IPS-18a (cell line): ENCODE results near the gene ZNF74.
"Not testable (repeated sequence)": the region's sequence is repeated elsewhere in the genome, so short reads cannot be mapped to it uniquely, and the experiment has no call there.

Experiments
- H3K27ac ChIP-seq: one replicate; pipeline ENCODE4 v1.5.1; 2013; ENCODE audit warnings: low read length
- H3K27me3 ChIP-seq: one replicate; pipeline ENCODE4 v1.6.1; 2013; ENCODE audit warnings: mild to moderate bottlenecking, low read length; ENCODE audit not compliant: control insufficient read depth, insufficient read depth
- H3K36me3 ChIP-seq: one replicate; pipeline ENCODE4 v1.6.1; 2013; ENCODE audit warnings: low read depth, low read length; ENCODE audit not compliant: control insufficient read depth
- H3K4me1 ChIP-seq: one replicate; pipeline ENCODE4 v1.6.1; 2013; ENCODE audit warnings: low read depth, low read length; ENCODE audit not compliant: control insufficient read depth
- H3K4me3 ChIP-seq: one replicate; pipeline ENCODE4 v1.5.1; 2013; ENCODE audit warnings: low read length
- H3K9ac ChIP-seq: one replicate; pipeline ENCODE4 v1.6.1; 2013; ENCODE audit warnings: mild to moderate bottlenecking, low read length, moderate library complexity
- H3K9me3 ChIP-seq: one replicate; pipeline ENCODE4 v1.6.1; 2013; ENCODE audit warnings: low read depth, low read length; ENCODE audit not compliant: control insufficient read depth

Gene ZNF74

DNA sequence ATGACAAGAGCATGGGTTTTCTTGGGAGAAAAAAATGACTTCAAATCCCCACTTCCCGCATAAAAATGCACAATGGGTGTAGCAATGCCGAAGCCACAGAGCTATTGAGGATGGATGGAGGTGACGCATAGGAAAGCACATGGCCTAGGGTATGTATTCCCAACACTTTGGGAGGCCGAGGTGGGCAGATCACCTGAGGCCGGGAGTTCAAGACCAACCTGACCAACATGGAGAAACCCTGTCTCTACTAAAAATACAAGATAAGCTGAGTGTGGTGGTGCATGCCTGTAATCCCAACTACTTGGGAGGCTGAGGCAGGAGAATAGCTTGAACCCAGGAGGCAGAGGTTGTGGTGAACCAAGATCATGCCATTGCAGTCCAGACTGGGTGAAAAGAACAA, 15.3 kb upstream of the ZNF74 start:
- H3K27ac ChIP-seq, H3K27me3 ChIP-seq, H3K4me3 ChIP-seq, H3K36me3 ChIP-seq, H3K4me1 ChIP-seq, H3K9me3 ChIP-seq, H3K9ac ChIP-seq: not testable (repeated sequence)

DNA sequence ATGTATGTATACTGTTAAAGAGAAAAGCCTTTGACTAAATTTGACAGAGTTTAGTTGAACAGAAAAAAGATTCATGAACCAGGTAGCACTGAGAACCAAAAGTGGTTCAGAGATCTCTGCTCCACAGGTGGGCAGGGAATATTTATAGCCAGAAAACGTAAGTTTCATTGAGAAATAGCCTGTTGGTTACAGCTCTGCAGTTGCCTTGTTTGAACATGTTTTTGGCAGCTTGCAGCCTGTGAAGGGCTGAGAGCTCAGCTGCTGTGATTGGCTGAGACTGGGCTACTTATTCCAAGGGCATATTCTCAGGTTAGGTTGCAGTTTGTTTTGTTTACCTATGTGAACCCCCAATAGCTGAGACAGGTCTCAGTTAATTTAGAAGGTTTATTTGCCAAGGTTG, 13.5 kb upstream of the ZNF74 start:
- no peak overlapping the region for H3K27ac ChIP-seq
- H3K4me1 ChIP-seq, result peaks cover 3% of the 10 kb centered on the region
- H3K9me3 ChIP-seq, result no peaks in the 10 kb centered on the region
- H3K4me3 ChIP-seq, result no peak overlapping the region
- no peaks in the 10 kb centered on the region for H3K36me3 ChIP-seq
- H3K9ac ChIP-seq, result no peak overlapping the region
- no peaks in the 10 kb centered on the region for H3K27me3 ChIP-seq

DNA sequence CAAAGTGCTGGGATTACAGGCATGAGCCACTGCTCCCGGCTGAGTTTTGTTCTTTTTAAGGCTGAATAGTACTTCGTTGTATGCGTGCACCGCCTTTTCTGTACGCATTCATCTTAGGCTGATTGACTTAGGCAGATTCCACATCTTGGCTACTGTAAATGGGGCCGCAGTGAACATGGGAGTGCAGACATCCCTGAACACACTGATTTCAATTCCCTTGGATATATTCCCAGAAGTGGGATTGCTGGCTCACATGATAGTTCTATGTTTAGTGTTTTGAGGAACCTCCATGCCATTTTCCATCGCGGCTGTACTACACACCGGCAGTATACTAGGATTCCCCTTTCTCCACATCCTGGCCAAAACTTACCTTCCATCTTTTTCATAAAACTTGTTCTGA, 10.4 kb upstream of the ZNF74 start:
- no peak overlapping the region for H3K4me3 ChIP-seq
- H3K9ac ChIP-seq, result no peak overlapping the region
- peaks cover 3% of the 10 kb centered on the region for H3K4me1 ChIP-seq
- H3K27ac ChIP-seq, result no peak overlapping the region
- H3K9me3 ChIP-seq, result no peaks in the 10 kb centered on the region
- no peaks in the 10 kb centered on the region for H3K36me3 ChIP-seq
- no peaks in the 10 kb centered on the region for H3K27me3 ChIP-seq

DNA sequence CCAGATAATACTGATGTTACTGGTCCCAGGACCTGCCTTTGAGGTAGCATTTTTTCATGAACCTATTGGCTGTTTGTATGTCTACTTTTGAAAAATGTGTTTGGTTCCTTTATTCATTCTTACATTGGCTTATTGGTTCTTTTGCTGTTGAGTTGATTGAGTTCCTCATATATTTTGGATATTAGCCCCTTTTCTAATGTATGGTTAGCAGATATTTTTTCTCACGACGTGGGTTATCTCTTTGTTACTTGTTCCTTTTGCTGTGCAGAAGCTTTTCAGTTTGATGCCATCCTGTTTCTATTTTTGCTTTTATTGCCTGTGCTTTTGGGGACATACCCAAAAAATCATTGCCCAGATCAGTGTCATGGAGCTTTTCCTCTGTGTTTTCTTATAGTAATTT, 9.8 kb upstream of the ZNF74 start:
- Histone ChIP-seq H3K9ac (no peak overlapping the region), H3K4me3 (no peak overlapping the region), H3K27ac (no peak overlapping the region), H3K9me3 (no peaks in the 10 kb centered on the region), H3K27me3 (no peaks in the 10 kb centered on the region), H3K36me3 (no peaks in the 10 kb centered on the region), H3K4me1 (peaks cover 3% of the 10 kb centered on the region)

DNA sequence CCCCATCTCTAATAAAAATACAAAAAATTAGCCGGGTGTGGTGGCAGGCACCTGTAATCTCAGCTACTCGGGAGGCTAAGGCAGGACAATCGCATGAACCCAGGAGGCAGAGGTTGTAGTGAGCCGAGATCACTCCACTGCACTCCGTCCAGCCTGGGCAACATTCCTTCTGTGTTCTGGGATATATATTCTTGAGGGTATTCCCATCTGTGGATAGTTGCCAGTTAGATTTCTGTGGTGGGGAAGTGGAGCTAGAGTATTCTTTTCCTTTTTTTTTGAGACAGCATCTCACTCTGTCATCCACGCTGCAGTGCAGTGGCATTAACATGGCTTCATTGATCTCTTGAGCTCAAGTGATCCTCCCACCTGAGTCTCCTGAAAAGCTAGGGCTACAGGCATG, 9.1 kb upstream of the ZNF74 start:
- peaks cover 3% of the 10 kb centered on the region for H3K4me1 ChIP-seq
- H3K4me3 ChIP-seq, result no peak overlapping the region

DNA sequence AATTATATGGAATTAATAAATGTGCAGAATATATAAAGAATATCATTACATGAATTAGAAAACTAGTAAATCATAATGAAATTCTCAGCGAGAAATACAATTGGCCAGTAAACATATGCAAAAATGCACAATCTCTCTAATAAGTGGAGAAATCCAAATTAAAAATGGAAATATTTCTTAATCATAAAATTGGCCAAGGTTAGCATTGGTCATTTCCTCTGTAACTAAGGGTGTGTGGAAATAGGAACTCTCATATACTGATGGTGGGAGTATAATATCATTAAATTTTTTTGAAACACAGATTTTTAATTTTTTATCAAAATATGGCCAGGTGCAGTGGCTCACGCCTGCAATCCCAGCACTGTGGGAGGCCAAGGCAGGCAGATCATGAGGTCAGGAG, 7.6 kb upstream of the ZNF74 start:
- Histone ChIP-seq H3K9ac (no peak overlapping the region), H3K4me3 (no peak overlapping the region), H3K27ac (no peak overlapping the region), H3K27me3 (no peaks in the 10 kb centered on the region), H3K4me1 (no peaks in the 10 kb centered on the region), H3K36me3 (no peaks in the 10 kb centered on the region), H3K9me3 (no peaks in the 10 kb centered on the region)

More for the DNA sequence above, 9.1 kb upstream of the ZNF74 start:
- Histone ChIP-seq H3K27ac (no peak overlapping the region), H3K9me3 (no peaks in the 10 kb centered on the region), H3K9ac (no peak overlapping the region), H3K27me3 (no peaks in the 10 kb centered on the region), H3K36me3 (no peaks in the 10 kb centered on the region)

DNA sequence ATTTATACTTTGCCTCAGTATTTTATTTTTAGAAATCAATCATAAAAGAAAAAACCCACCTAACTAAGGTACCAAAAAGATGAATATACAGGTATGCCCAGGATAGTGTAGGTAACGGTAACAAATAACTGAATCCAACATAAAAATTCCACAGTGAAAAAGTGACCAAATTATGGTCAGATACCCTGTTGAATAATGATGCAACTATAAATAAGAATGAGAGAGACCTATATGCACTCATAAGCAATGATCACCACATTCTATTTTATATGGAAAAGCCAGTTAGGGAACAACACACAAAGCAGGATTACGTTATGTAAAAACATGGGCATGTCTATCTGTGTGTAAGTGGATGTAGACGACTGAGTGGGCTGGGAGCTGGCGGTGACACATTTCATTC, 7.0 kb upstream of the ZNF74 start:
- H3K36me3 ChIP-seq, result no peaks in the 10 kb centered on the region
- H3K27me3 ChIP-seq, result no peaks in the 10 kb centered on the region
- H3K9me3 ChIP-seq, result no peaks in the 10 kb centered on the region
- H3K9ac ChIP-seq, result no peak overlapping the region
- H3K27ac ChIP-seq, result no peak overlapping the region
- no peak overlapping the region for H3K4me3 ChIP-seq
- H3K4me1 ChIP-seq, result no peaks in the 10 kb centered on the region

DNA sequence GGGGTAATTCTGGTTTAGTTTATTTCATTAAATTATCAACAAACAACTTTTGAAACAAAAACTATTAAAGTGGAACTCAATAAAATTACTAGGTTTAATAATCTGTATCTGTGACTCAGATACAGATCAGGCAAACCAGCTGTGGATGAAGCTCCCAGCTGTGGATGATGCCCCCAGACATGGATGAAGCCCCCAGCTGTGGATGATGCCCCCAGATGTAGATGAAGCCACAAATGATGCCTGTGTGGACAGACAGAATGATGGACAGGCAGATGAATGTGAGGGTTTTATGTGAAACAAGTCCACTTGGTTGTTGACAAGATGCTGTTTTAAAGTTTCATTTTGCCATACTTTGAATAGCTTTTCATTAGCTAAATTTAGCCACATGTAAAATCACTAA, 5.8 kb upstream of the ZNF74 start:
- no peak overlapping the region for H3K27ac ChIP-seq
- no peaks in the 10 kb centered on the region for H3K27me3 ChIP-seq
- no peak overlapping the region for H3K4me3 ChIP-seq
- H3K9me3 ChIP-seq, result no peaks in the 10 kb centered on the region
- no peaks in the 10 kb centered on the region for H3K36me3 ChIP-seq
- no peaks in the 10 kb centered on the region for H3K4me1 ChIP-seq
- H3K9ac ChIP-seq, result no peak overlapping the region

DNA sequence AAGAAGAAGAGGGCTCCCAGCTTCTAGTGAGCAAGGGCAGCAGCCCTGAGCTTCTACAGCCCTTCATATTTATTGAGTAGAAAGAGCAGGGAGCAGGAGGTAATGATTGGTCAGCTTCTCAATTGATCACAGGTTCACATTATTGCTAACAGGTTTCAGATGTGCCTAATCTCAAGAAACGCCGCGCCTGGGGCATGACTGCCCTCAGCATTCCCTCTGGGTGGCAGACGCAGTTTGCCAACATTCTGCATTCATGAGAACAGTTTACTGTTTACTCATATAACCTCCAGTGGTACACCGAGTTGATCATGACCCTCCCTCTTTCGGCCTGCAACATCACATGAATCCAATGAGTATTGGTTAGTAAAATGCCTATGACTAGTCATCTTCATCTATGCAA, 4.7 kb upstream of the ZNF74 start:
- Histone ChIP-seq H3K27me3 (no peaks in the 10 kb centered on the region), H3K4me3 (no peak overlapping the region), H3K9ac (no peak overlapping the region), H3K27ac (no peak overlapping the region), H3K9me3 (no peaks in the 10 kb centered on the region), H3K4me1 (no peaks in the 10 kb centered on the region), H3K36me3 (no peaks in the 10 kb centered on the region)

DNA sequence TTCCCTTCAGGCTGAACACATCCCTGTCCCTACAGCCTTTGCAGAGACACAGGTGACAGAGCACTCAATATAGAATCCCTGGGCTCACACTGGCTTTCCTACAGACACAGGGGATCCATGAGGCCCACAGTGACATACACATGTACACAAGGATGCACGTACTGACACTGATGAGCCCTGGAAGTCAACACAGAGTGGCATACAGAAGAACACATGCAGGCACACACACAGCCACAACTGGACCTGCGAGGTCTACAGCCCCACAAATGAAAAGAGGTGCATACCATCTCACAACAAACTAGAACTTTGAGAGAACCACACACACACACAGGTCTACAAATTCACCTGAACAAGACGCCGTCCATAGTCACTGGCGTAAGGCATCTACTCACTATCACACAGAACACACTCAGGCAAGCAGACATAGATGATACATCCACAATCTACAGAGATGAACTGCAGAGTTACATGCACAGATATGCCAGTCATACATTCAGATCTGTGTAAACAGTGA, 3.5 kb upstream of the ZNF74 start:
- H3K9me3 ChIP-seq, result no peaks in the 10 kb centered on the region
- no peaks in the 10 kb centered on the region for H3K27me3 ChIP-seq
- H3K27ac ChIP-seq, result no peak overlapping the region
- H3K9ac ChIP-seq, result no peak overlapping the region
- H3K36me3 ChIP-seq, result no peaks in the 10 kb centered on the region
- no peak overlapping the region for H3K4me3 ChIP-seq
- peaks cover 8% of the 10 kb centered on the region for H3K4me1 ChIP-seq

DNA sequence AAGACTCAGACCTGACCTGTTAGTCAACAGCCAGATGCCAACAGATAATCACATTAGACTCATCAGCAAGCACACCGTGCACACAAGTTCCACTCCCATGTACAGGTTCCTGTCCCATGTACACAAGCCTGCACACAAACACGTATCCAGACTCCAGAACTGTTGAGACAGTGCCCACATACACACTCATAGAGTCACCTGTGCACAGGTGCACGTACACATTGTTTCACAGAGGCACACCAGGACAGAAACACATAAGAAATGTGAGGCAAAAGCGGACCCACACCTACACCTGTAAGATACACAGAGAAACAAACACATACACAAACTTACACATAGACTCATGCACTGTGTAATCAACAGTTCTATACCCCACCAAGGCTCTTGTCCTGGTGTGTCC, 2.7 kb upstream of the ZNF74 start:
- Histone ChIP-seq H3K4me1 (peaks cover 14% of the 10 kb centered on the region), H3K9me3 (no peaks in the 10 kb centered on the region), H3K36me3 (no peaks in the 10 kb centered on the region), H3K27ac (no peak overlapping the region), H3K4me3 (no peak overlapping the region), H3K9ac (no peak overlapping the region), H3K27me3 (no peaks in the 10 kb centered on the region)

DNA sequence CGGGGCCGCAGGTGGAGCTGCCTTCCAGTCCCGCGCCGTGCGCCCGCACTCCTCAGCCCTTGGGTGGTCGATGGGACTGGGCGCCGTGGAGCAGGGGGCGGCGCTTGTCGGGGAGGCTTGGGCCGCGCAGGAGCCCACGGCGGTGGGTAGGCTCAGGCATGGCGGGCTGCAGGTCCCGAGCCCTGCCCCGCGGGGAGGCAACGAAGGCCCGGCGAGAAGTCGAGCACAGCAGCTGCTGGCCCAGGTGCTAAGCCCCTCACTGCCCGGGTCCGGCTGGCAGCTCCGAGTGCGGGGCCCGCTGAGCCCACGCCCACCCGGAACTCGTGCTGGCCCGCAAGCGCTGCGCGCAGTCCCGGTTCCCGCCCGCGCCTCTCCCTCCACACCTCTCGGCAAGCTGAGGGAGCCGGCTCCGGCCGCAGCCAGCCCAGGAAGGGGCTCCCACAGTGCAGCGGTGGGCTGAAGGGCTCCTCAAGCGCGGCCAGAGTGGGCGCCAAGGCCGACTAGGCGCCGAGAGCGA, 1.5 kb upstream of the ZNF74 start:
- H3K9ac ChIP-seq, H3K36me3 ChIP-seq, H3K27ac ChIP-seq, H3K4me3 ChIP-seq, H3K9me3 ChIP-seq, H3K27me3 ChIP-seq: not testable (repeated sequence)
- peaks cover 14% of the 10 kb centered on the region for H3K4me1 ChIP-seq
